Panc1 (cell line): ENCODE measurements around the gene GZMM. TPM values are rescaled to one million over a fixed set of nuclear protein-coding genes. Genes with fewer than 3 reads are reported as not detected.

Experiments used
- ATAC-seq: fragments of 200-7000 bp; cut with Tn5 transposase; 2 replicates; pipeline ENCODE4 v1.9.1; 2020; ENCODE audit warnings: mild to moderate bottlenecking, moderate library complexity
- BruUV-seq: library from RNA; stranded (reverse); fragments of 400-500 nt; replicated peaks from 2 replicates; lab custom pipeline; 2021; lab: Mats Ljungman, UMichigan
- CTCF ChIA-PET: fragments of 300-600 bp; sonication (Branson Sonifier 250); formaldehyde crosslinking; loops from one replicate; lab custom pipeline; 2022; ENCODE audit warnings: antibody characterized with exemption; lab: Charles Lee
- POLR2A ChIA-PET: fragments of 300-600 bp; sonication (Branson Sonifier 250); formaldehyde crosslinking; loops from one replicate; lab custom pipeline; 2022; ENCODE audit warnings: antibody characterized with exemption; lab: Charles Lee
- DNase-seq: peaks from one replicate; pipeline ENCODE4 v3.0.0-alpha.2; 2010; ENCODE audit warnings: low read depth, low spot score
- H3K27ac ChIP-seq: 2 replicates; pipeline ENCODE4 v1.5.1; 2011; ENCODE audit warnings: mild to moderate bottlenecking, low read length, inconsistent platforms
- H3K27me3 ChIP-seq: fragments of 200-500 bp; sonication (Bioruptor generic); 2 replicates; pipeline ENCODE4 v1.6.0; 2014; ENCODE audit warnings: low read length, inconsistent platforms; ENCODE audit not compliant: control insufficient read depth, insufficient read depth
- H3K36me3 ChIP-seq: fragments of 200-500 bp; sonication (Bioruptor generic); 2 replicates; pipeline ENCODE4 v1.5.1; 2014; ENCODE audit warnings: inconsistent platforms, mild to moderate bottlenecking, low read length, moderate library complexity; ENCODE audit not compliant: control insufficient read depth, insufficient read depth
- H3K4me1 ChIP-seq: 2 replicates; pipeline ENCODE4 v1.5.1; 2011; ENCODE audit warnings: inconsistent platforms, mild to moderate bottlenecking, low read length, moderate library complexity; ENCODE audit not compliant: control insufficient read depth, insufficient read depth
- H3K4me3 ChIP-seq, 2 experiments: 2 replicates each; pipeline ENCODE4 v1.5.1; 2011 to 2012; ENCODE audit warnings: low read depth in 2 of 2, low read length in 2 of 2, mild to moderate bottlenecking in 2 of 2, inconsistent platforms in 1 of 2, moderate library complexity in 1 of 2
- H3K9me3 ChIP-seq: fragments of 200-500 bp; sonication (Bioruptor generic); 2 replicates; pipeline ENCODE4 v1.5.1; 2014; ENCODE audit warnings: low read depth, mild to moderate bottlenecking, inconsistent platforms, low read length, moderate library complexity; ENCODE audit not compliant: control insufficient read depth, insufficient read depth
- CTCF ChIP-seq: fragments of 450-650 bp; IDR thresholded peaks from 2 replicates; pipeline ENCODE4 v1.5.1; 2017; ENCODE audit warnings: mild to moderate bottlenecking
- POLR2AphosphoS5 ChIP-seq: IDR thresholded peaks from 2 replicates; pipeline ENCODE4 v1.6.1; 2012; ENCODE audit warnings: mild to moderate bottlenecking, low read depth, low read length, moderate library complexity
- SIN3A ChIP-seq: IDR thresholded peaks from 2 replicates; pipeline ENCODE4 v1.6.1; 2012; ENCODE audit warnings: low read depth, mild to moderate bottlenecking, low read length, moderate library complexity, borderline replicate concordance; ENCODE audit not compliant: insufficient read depth
- TCF7L2 ChIP-seq: IDR thresholded peaks from 2 replicates; pipeline ENCODE4 v1.6.1; 2011; ENCODE audit warnings: mild to moderate bottlenecking, low read depth, low read length, inconsistent platforms
- in situ Hi-C: cut with HindIII; loops from 2 replicates; pipeline ENCODE4 v1.10.0; 2016; ENCODE audit warnings: low sequenced_read_pairs, low pct_unique_long_range_greater_than_20kb
- intact Hi-C: fragments of 100-400 bp; cut with micrococcal nuclease; formaldehyde crosslinking; loops from one replicate; pipeline ENCODE4 v1.10.0; 2022; ENCODE audit not compliant: unreplicated experiment
- total RNA-seq: library from RNA; stranded (reverse); gene quantifications from one replicate; pipeline ENCODE4 v1.2.1, GENCODE V29; 2021; ENCODE audit not compliant: unreplicated experiment
- TF ChIP-seq, protein P1 (sequence below), 2 experiments: IDR thresholded peaks; 2 replicates each; pipeline ENCODE4 v1.6.1; 2011 to 2012; ENCODE audit warnings: low read depth in 2 of 2, control low read depth in 1 of 2, low read length in 1 of 2, mild to moderate bottlenecking in 1 of 2, moderate library complexity in 1 of 2; ENCODE audit not compliant: insufficient read depth in 1 of 2

The GZMM gene
- total RNA-seq, 1 experiment from 2014 or later = 0.69 TPM

GRCh38 chr19:570251-570686, 26.4 kb downstream of the GZMM start:
- no peak for TF ChIP-seq TCF7L2
- TF ChIP-seq, protein P1, sequence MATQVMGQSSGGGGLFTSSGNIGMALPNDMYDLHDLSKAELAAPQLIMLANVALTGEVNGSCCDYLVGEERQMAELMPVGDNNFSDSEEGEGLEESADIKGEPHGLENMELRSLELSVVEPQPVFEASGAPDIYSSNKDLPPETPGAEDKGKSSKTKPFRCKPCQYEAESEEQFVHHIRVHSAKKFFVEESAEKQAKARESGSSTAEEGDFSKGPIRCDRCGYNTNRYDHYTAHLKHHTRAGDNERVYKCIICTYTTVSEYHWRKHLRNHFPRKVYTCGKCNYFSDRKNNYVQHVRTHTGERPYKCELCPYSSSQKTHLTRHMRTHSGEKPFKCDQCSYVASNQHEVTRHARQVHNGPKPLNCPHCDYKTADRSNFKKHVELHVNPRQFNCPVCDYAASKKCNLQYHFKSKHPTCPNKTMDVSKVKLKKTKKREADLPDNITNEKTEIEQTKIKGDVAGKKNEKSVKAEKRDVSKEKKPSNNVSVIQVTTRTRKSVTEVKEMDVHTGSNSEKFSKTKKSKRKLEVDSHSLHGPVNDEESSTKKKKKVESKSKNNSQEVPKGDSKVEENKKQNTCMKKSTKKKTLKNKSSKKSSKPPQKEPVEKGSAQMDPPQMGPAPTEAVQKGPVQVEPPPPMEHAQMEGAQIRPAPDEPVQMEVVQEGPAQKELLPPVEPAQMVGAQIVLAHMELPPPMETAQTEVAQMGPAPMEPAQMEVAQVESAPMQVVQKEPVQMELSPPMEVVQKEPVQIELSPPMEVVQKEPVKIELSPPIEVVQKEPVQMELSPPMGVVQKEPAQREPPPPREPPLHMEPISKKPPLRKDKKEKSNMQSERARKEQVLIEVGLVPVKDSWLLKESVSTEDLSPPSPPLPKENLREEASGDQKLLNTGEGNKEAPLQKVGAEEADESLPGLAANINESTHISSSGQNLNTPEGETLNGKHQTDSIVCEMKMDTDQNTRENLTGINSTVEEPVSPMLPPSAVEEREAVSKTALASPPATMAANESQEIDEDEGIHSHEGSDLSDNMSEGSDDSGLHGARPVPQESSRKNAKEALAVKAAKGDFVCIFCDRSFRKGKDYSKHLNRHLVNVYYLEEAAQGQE (IDR thresholded peaks at IDR 0.05; ENCODE audit: insufficient read depth in 1 of 2, low read depth in 2 of 2, low read length in 1 of 2) = no peak
- TF ChIP-seq POLR2AphosphoS5 = no peak
- no peak for TF ChIP-seq CTCF
- no peak for TF ChIP-seq SIN3A
- peaks cover 8% of the 10 kb centered on the region; the same call in 1 of the 2 replicates for H3K36me3 ChIP-seq
- no TSS peak for BruUV-seq
- DNase-seq = no peak
- H3K9me3 ChIP-seq = no peaks in the 10 kb centered on the region
- ATAC-seq = no peak
- ChIA-PET POLR2A (no interaction called here), CTCF (no interaction called here)
- intact Hi-C loops = no loop called here
- no peaks in the 10 kb centered on the region for H3K27me3 ChIP-seq
- in situ Hi-C loops = no loop called here
- H3K27ac ChIP-seq = peak overlapping the region; percentile 80
- peak overlapping the region; percentile 18 to 31 for H3K4me3 ChIP-seq
- peaks cover 9% of the 10 kb centered on the region for H3K4me1 ChIP-seq

GRCh38 chr19:570937-571565, 27.2 kb downstream of the GZMM start:
- Histone ChIP-seq H3K9me3 (no peaks in the 10 kb centered on the region), H3K4me1 (peaks cover 10% of the 10 kb centered on the region), H3K27me3 (no peaks in the 10 kb centered on the region), H3K27ac (peak overlapping the region; percentile 97), H3K4me3 (peak overlapping the region; percentile 78 to 87), H3K36me3 (peaks cover 8% of the 10 kb centered on the region; the same call in 1 of the 2 replicates)
- DNase-seq (no peak), ATAC-seq (peak; percentile 47)
- in situ Hi-C loops = no loop called here
- ChIA-PET POLR2A (no interaction called here), CTCF (no interaction called here)
- intact Hi-C loops = no loop called here
- TSS peak; percentile 94 for BruUV-seq
- peak; percentile 45; the same call in 1 of the 2 replicates for TF ChIP-seq TCF7L2
- no peak for TF ChIP-seq SIN3A

DNA sequence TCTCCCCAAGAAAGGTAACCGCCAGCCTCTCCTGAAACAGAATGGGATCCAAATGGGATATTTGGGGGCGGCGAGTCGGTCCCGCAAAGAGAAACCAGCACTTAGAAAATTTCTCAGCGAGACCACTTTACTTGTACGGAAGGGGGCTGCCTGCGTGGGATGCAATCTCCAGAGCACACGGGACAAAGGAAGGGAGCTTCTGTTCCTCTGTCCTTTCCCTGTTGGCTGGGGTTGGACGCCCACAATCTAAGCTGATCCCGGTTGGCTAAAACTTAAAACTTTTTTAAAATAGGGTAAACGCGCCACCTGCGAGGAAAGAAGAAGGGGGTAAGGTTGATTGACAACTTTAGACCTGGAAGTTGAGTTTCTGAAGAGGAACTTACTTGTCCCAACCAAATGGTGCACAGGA, 27.7 kb downstream of the GZMM start:
- in situ Hi-C loops (no loop called here), intact Hi-C loops (no loop called here)
- Histone ChIP-seq H3K36me3 (peaks cover 8% of the 10 kb centered on the region; the same call in 1 of the 2 replicates), H3K27me3 (no peaks in the 10 kb centered on the region), H3K4me3 (peak overlapping the region; percentile 78 to 87), H3K9me3 (no peaks in the 10 kb centered on the region), H3K4me1 (peaks cover 15% of the 10 kb centered on the region), H3K27ac (peak overlapping the region; percentile 97)
- no TSS peak for BruUV-seq
- ChIA-PET CTCF (interaction anchor here (0.5 kb wide), 1 partner anchor 16 kb away, joined by 4 read pairs; no protein-coding TSS in a partner anchor), POLR2A (no interaction called here)
- DNase-seq (no peak), ATAC-seq (peak; percentile 26)
- TF ChIP-seq SIN3A = no peak
- TF ChIP-seq POLR2AphosphoS5 = peak; percentile 2; the same call in 1 of the 2 replicates
